ENCODE results near the gene ST14. TPM values are rescaled to one million over a fixed set of nuclear protein-coding genes. Genes with fewer than 3 reads are reported as not detected.
"Not testable (repeated sequence)": the region's sequence is repeated elsewhere in the genome, so short reads cannot be mapped to it uniquely, and the experiment has no call there.

Gene ST14
- total and polyA plus RNA-seq, 5 donors from 2014 or later: 0.05 to 0.06 TPM; not detected in 3

GRCh38 chr11:130243816-130244215 is 84.2 kb downstream of the ST14 start:
- no peaks in the 10 kb centered on the region for H3K9me3 ChIP-seq (ENCODE audit: control insufficient read depth in 2 of 2, low read length in 2 of 2)
- Mint-ChIP-seq H3K27ac (peak overlapping the region in 1 of 3 donors; percentile 32), H3K36me3 (peaks cover 16% of the 10 kb centered on the region), H3K4me3 (peak overlapping the region in 2 of 4 donors; percentile 15 to 28), H3K9me3 (no peaks in the 10 kb centered on the region), H3K27me3 (no peaks in the 10 kb centered on the region), H3K4me1 (peaks cover 28 to 57% (median 36%) of the 10 kb centered on the region in 4 donors)
- DNase-seq (peak in 1 of 3 donors; percentile 74), ATAC-seq (ENCODE audit: low read depth in 2 of 2) (peak; percentile 37 to 46)
- peaks cover 11% of the 10 kb centered on the region for H3K36me3 ChIP-seq (ENCODE audit: control insufficient read depth, insufficient read depth, low read length)
- H3K4me3 ChIP-seq (ENCODE audit: low read depth, low read length): peak overlapping the region; percentile 16
- peaks cover 8% of the 10 kb centered on the region for H3K4me1 ChIP-seq (ENCODE audit: control insufficient read depth, insufficient read depth, low read length, poor library complexity, severe bottlenecking)
- H3K27ac ChIP-seq (ENCODE audit: insufficient read depth, low read length, poor library complexity, severe bottlenecking): no peak overlapping the region
- H3K27me3 ChIP-seq (ENCODE audit: control insufficient read depth, insufficient read depth, low read length): no peaks in the 10 kb centered on the region

- no peaks in the 10 kb centered on the region for H3K27me3 ChIP-seq (ENCODE audit: control insufficient read depth, insufficient read depth, low read length)
- no peaks in the 10 kb centered on the region for H3K9me3 Mint-ChIP-seq
- H3K4me1 Mint-ChIP-seq: peaks cover 25 to 61% (median 41%) of the 10 kb centered on the region in 4 donors
- peaks cover 8% of the 10 kb centered on the region for H3K36me3 Mint-ChIP-seq
- H3K4me3 Mint-ChIP-seq: no peak overlapping the region
- H3K27me3 Mint-ChIP-seq: no peaks in the 10 kb centered on the region
- H3K27ac ChIP-seq (ENCODE audit: insufficient read depth, low read length, poor library complexity, severe bottlenecking): no peak overlapping the region
- peaks cover 2% of the 10 kb centered on the region for H3K36me3 ChIP-seq (ENCODE audit: control insufficient read depth, insufficient read depth, low read length)
- no peaks in the 10 kb centered on the region for H3K9me3 ChIP-seq (ENCODE audit: control insufficient read depth in 2 of 2, low read length in 2 of 2)
- peaks cover 8% of the 10 kb centered on the region for H3K4me1 ChIP-seq (ENCODE audit: control insufficient read depth, insufficient read depth, low read length, poor library complexity, severe bottlenecking)
- DNase-seq (no peak), ATAC-seq (ENCODE audit: low read depth in 2 of 2) (no peak)
- no peak overlapping the region for H3K4me3 ChIP-seq (ENCODE audit: low read depth, low read length)
- peak overlapping the region; percentile 14 to 54 (median 50) for H3K27ac Mint-ChIP-seq
Measured at GRCh38 chr11:130244848-130245247, 85.3 kb downstream of the ST14 start.

- DNase-seq; H3K36me3 Mint-ChIP-seq; H3K27me3 Mint-ChIP-seq; H3K4me3 ChIP-seq (ENCODE audit: low read depth, low read length); H3K4me1 ChIP-seq (ENCODE audit: control insufficient read depth, insufficient read depth, low read length, poor library complexity, severe bottlenecking); ATAC-seq (ENCODE audit: low read depth in 2 of 2); H3K36me3 ChIP-seq (ENCODE audit: control insufficient read depth, insufficient read depth, low read length); H3K27ac ChIP-seq (ENCODE audit: insufficient read depth, low read length, poor library complexity, severe bottlenecking); H3K27me3 ChIP-seq (ENCODE audit: control insufficient read depth, insufficient read depth, low read length); H3K9me3 ChIP-seq (ENCODE audit: control insufficient read depth in 2 of 2, low read length in 2 of 2); H3K4me3 Mint-ChIP-seq; H3K9me3 Mint-ChIP-seq: not testable (repeated sequence)
- Mint-ChIP-seq H3K27ac (peak overlapping the region in 1 of 3 donors; percentile 54), H3K4me1 (peaks cover 25 to 63% (median 42%) of the 10 kb centered on the region in 4 donors)
Measured at GRCh38 chr11:130245375-130245774, 85.8 kb downstream of the ST14 start.

- H3K27ac Mint-ChIP-seq: peak overlapping the region in 2 of 3 donors; percentile 69 to 71
- DNase-seq (no peak), ATAC-seq (ENCODE audit: low read depth in 2 of 2) (no peak)
- H3K4me3 Mint-ChIP-seq: no peak overlapping the region
- no peaks in the 10 kb centered on the region for H3K27me3 Mint-ChIP-seq
- Histone ChIP-seq H3K4me3 (ENCODE audit: low read depth, low read length) (no peak overlapping the region), H3K27ac (ENCODE audit: insufficient read depth, low read length, poor library complexity, severe bottlenecking) (no peak overlapping the region), H3K9me3 (ENCODE audit: control insufficient read depth in 2 of 2, low read length in 2 of 2) (no peaks in the 10 kb centered on the region), H3K27me3 (ENCODE audit: control insufficient read depth, insufficient read depth, low read length) (no peaks in the 10 kb centered on the region), H3K36me3 (ENCODE audit: control insufficient read depth, insufficient read depth, low read length) (peaks cover 2% of the 10 kb centered on the region), H3K4me1 (ENCODE audit: control insufficient read depth, insufficient read depth, low read length, poor library complexity, severe bottlenecking) (peaks cover 8% of the 10 kb centered on the region)
- H3K9me3 Mint-ChIP-seq: peaks cover 0 to 6% (median 0%) of the 10 kb centered on the region in 7 donors
- H3K36me3 Mint-ChIP-seq: peaks cover 16% of the 10 kb centered on the region
- peaks cover 29 to 72% (median 49%) of the 10 kb centered on the region in 4 donors for H3K4me1 Mint-ChIP-seq
Measured at GRCh38 chr11:130246270-130246669, 86.7 kb downstream of the ST14 start.

- no peak for ATAC-seq (ENCODE audit: low read depth in 2 of 2)
- Histone ChIP-seq H3K4me1 (ENCODE audit: control insufficient read depth, insufficient read depth, low read length, poor library complexity, severe bottlenecking) (peaks cover 8% of the 10 kb centered on the region), H3K27me3 (ENCODE audit: control insufficient read depth, insufficient read depth, low read length) (no peaks in the 10 kb centered on the region), H3K27ac (ENCODE audit: insufficient read depth, low read length, poor library complexity, severe bottlenecking) (no peak overlapping the region), H3K4me3 (ENCODE audit: low read depth, low read length) (no peak overlapping the region), H3K36me3 (ENCODE audit: control insufficient read depth, insufficient read depth, low read length) (peaks cover 2% of the 10 kb centered on the region), H3K9me3 (ENCODE audit: control insufficient read depth in 2 of 2, low read length in 2 of 2) (no peaks in the 10 kb centered on the region)
- peak overlapping the region in 2 of 3 donors; percentile 69 to 71 for H3K27ac Mint-ChIP-seq
- H3K9me3 Mint-ChIP-seq: peaks cover 0 to 6% (median 2%) of the 10 kb centered on the region in 7 donors
- H3K4me3 Mint-ChIP-seq: no peak overlapping the region
- no peak for DNase-seq
- H3K4me1 Mint-ChIP-seq: peaks cover 29 to 72% (median 49%) of the 10 kb centered on the region in 4 donors
- peaks cover 17% of the 10 kb centered on the region for H3K36me3 Mint-ChIP-seq
- no peaks in the 10 kb centered on the region for H3K27me3 Mint-ChIP-seq
Measured at GRCh38 chr11:130246738-130247137, 87.2 kb downstream of the ST14 start.

- peaks cover 0 to 8% (median 4%) of the 10 kb centered on the region in 7 donors for H3K9me3 Mint-ChIP-seq
- Histone ChIP-seq H3K9me3 (ENCODE audit: control insufficient read depth in 2 of 2, low read length in 2 of 2) (no peaks in the 10 kb centered on the region), H3K4me3 (ENCODE audit: low read depth, low read length) (no peak overlapping the region), H3K4me1 (ENCODE audit: control insufficient read depth, insufficient read depth, low read length, poor library complexity, severe bottlenecking) (peaks cover 8% of the 10 kb centered on the region), H3K27ac (ENCODE audit: insufficient read depth, low read length, poor library complexity, severe bottlenecking) (no peak overlapping the region), H3K36me3 (ENCODE audit: control insufficient read depth, insufficient read depth, low read length) (peaks cover 2% of the 10 kb centered on the region), H3K27me3 (ENCODE audit: control insufficient read depth, insufficient read depth, low read length) (no peaks in the 10 kb centered on the region)
- no peak for ATAC-seq (ENCODE audit: low read depth in 2 of 2)
- H3K36me3 Mint-ChIP-seq: peaks cover 23% of the 10 kb centered on the region
- H3K4me1 Mint-ChIP-seq: peaks cover 27 to 71% (median 50%) of the 10 kb centered on the region in 4 donors
- no peak overlapping the region for H3K27ac Mint-ChIP-seq
- H3K27me3 Mint-ChIP-seq: no peaks in the 10 kb centered on the region
- no peak overlapping the region for H3K4me3 Mint-ChIP-seq
- no peak for DNase-seq
Measured at GRCh38 chr11:130247319-130247718, 87.7 kb downstream of the ST14 start.

- Mint-ChIP-seq H3K9me3 (peaks cover 0 to 16% (median 6%) of the 10 kb centered on the region in 7 donors), H3K4me3 (no peak overlapping the region), H3K36me3 (peaks cover 32% of the 10 kb centered on the region), H3K4me1 (peaks cover 20 to 73% (median 46%) of the 10 kb centered on the region in 4 donors), H3K27ac (no peak overlapping the region), H3K27me3 (no peaks in the 10 kb centered on the region)
- ATAC-seq (ENCODE audit: low read depth in 2 of 2) (no peak), DNase-seq (no peak)
- no peak overlapping the region for H3K4me3 ChIP-seq (ENCODE audit: low read depth, low read length)
- peaks cover 2% of the 10 kb centered on the region for H3K4me1 ChIP-seq (ENCODE audit: control insufficient read depth, insufficient read depth, low read length, poor library complexity, severe bottlenecking)
- H3K9me3 ChIP-seq (ENCODE audit: control insufficient read depth in 2 of 2, low read length in 2 of 2): no peaks in the 10 kb centered on the region
- H3K36me3 ChIP-seq (ENCODE audit: control insufficient read depth, insufficient read depth, low read length): no peaks in the 10 kb centered on the region
- no peak overlapping the region for H3K27ac ChIP-seq (ENCODE audit: insufficient read depth, low read length, poor library complexity, severe bottlenecking)
- no peaks in the 10 kb centered on the region for H3K27me3 ChIP-seq (ENCODE audit: control insufficient read depth, insufficient read depth, low read length)
Measured at GRCh38 chr11:130249371-130249770, 89.8 kb downstream of the ST14 start.

- not testable (repeated sequence) for DNase-seq; ATAC-seq (ENCODE audit: low read depth in 2 of 2)
- H3K4me1 Mint-ChIP-seq: peaks cover 18 to 67% (median 45%) of the 10 kb centered on the region in 4 donors
Measured at GRCh38 chr11:130249929-130250328, 90.3 kb downstream of the ST14 start.

More at GRCh38 chr11:130249929-130250328, 90.3 kb downstream of the ST14 start:
- H3K27me3 Mint-ChIP-seq; H3K36me3 ChIP-seq (ENCODE audit: control insufficient read depth, insufficient read depth, low read length); H3K9me3 ChIP-seq (ENCODE audit: control insufficient read depth in 2 of 2, low read length in 2 of 2); H3K4me3 Mint-ChIP-seq; H3K4me3 ChIP-seq (ENCODE audit: low read depth, low read length); H3K27ac Mint-ChIP-seq; H3K4me1 ChIP-seq (ENCODE audit: control insufficient read depth, insufficient read depth, low read length, poor library complexity, severe bottlenecking); H3K27me3 ChIP-seq (ENCODE audit: control insufficient read depth, insufficient read depth, low read length); H3K27ac ChIP-seq (ENCODE audit: insufficient read depth, low read length, poor library complexity, severe bottlenecking): not testable (repeated sequence)
- H3K9me3 Mint-ChIP-seq: peaks cover 0 to 16% (median 6%) of the 10 kb centered on the region in 7 donors
- H3K36me3 Mint-ChIP-seq: peaks cover 31% of the 10 kb centered on the region
